Measurements from ENCODE around the gene ADD3. TPM values are rescaled to one million over a fixed set of nuclear protein-coding genes. Genes with fewer than 3 reads are reported as not detected.
"Not testable (repeated sequence)": the region's sequence is repeated elsewhere in the genome, so short reads cannot be mapped to it uniquely, and the experiment has no call there.

ADD3 gene
- total RNA-seq, 2 donors from 2014 or later: 91.1 to 659 TPM

DNA sequence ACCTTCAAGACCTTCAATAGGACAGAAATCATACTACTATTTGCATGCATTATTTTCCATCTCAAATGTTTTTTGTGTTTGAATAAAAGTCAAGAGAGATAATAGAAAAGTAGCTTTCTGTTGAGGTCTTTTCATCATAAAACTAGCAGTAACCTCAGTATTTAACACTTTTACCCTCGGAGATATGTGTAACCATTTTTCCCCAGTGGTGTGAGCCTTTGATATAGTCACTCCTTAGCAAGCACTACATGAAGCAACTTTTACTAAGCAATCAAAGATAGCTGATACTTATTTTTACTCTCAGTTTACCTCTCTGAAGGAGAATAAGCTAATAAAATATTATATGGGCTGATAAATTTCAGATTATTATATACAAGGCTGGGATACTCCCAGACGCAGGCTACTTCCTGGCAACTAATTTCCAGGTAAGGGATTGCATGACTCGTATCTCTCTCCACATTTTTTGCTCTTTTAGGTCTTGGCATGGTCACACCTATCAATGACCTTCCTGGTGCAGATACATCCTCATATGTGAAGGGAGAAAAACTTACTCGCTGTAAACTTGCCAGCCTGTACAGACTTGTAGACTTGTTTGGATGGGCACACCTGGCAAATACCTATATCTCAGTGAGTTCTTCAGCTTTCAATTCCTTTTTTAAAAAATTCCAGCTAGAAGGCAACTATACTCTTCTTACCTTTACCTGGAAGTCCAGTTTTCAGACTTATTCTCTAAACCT, 108.2 kb downstream of the ADD3 start:
- Histone ChIP-seq H3K36me3 (peaks cover 9% of the 10 kb centered on the region), H3K4me1 (ENCODE audit: control insufficient read depth in 1 of 2, low read depth in 2 of 2) (peaks cover 7 to 30% of the 10 kb centered on the region in 2 donors), H3K27ac (peak overlapping the region in 1 of 2 donors; percentile 52), H3K4me3 (no peak overlapping the region), H3K27me3 (replicated peaks; ENCODE audit: insufficient read depth) (no peaks in the 10 kb centered on the region), H3K9me3 (no peaks in the 10 kb centered on the region)
- TF ChIP-seq, protein P1, sequence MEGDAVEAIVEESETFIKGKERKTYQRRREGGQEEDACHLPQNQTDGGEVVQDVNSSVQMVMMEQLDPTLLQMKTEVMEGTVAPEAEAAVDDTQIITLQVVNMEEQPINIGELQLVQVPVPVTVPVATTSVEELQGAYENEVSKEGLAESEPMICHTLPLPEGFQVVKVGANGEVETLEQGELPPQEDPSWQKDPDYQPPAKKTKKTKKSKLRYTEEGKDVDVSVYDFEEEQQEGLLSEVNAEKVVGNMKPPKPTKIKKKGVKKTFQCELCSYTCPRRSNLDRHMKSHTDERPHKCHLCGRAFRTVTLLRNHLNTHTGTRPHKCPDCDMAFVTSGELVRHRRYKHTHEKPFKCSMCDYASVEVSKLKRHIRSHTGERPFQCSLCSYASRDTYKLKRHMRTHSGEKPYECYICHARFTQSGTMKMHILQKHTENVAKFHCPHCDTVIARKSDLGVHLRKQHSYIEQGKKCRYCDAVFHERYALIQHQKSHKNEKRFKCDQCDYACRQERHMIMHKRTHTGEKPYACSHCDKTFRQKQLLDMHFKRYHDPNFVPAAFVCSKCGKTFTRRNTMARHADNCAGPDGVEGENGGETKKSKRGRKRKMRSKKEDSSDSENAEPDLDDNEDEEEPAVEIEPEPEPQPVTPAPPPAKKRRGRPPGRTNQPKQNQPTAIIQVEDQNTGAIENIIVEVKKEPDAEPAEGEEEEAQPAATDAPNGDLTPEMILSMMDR (IDR thresholded peaks at IDR 0.05): no peak
- ATAC-seq (ENCODE audit: insufficient number of reproducible peaks, low FRiP score, low read depth) (no peak), DNase-seq (ENCODE audit: low spot score) (no peak)

DNA sequence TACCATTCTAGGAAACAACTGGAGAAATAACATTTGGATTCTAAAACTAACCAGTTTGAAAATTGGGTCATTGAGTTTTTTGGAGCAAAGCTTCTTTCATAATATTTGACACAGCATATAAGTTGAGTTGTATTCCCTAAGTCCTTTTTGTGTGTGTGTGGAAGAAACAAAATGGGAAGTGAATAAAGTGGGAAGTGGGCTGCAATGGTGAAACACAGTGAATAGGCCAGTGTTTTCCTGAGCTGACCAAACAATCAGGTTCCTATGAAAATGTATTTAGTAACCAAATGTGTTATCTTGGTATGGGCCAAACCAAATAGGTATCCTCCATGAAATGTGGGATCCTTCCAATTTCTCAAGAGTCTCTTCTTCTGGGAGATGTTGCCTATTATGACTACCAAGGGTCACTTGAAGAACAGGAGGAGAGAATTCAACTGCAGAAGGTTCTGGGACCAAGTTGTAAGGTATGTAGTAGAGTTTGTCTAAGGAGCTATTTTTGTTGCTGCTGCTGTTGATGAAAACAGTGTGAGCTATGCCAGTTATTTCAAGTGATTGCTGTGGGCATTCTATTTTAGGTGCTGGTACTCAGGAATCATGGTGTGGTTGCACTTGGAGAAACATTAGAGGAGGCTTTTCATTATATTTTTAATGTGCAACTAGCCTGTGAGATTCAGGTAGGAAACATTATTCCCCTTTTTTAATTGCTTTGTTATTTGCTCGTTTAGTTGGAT, 111.3 kb downstream of the ADD3 start:
- H3K4me1 ChIP-seq (ENCODE audit: control insufficient read depth in 1 of 2, low read depth in 2 of 2): peaks cover 7 to 30% of the 10 kb centered on the region in 2 donors
- H3K27ac ChIP-seq: peak overlapping the region; percentile 47 to 50
- no peaks in the 10 kb centered on the region for H3K27me3 ChIP-seq (replicated peaks; ENCODE audit: insufficient read depth)
- no peak for DNase-seq (ENCODE audit: low spot score)
- no peaks in the 10 kb centered on the region for H3K9me3 ChIP-seq
- no peak overlapping the region for H3K4me3 ChIP-seq
- TF ChIP-seq, protein P1 (IDR thresholded peaks at IDR 0.05): no peak
- H3K36me3 ChIP-seq: peaks cover 11% of the 10 kb centered on the region
- ATAC-seq (ENCODE audit: insufficient number of reproducible peaks, low FRiP score, low read depth): no peak

DNA sequence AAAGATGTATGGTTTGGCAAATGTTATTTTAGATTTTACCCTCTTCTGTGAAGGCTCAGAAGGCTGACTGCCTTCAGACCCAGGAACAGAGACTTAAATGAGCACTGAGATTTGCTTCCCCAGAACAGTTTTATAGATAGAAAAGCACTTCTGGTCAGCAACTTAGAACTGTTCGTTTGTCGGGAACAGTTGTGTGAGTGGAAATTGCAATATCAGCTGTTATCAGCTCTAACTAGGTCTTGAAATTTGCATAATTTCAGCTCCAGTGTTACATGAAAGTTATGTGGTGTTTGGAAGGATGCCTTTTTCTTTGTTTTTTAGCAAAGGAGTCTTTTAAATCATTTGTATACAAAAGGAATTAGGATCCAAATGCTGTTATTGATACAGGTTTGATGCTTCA, 115.8 kb downstream of the ADD3 start:
- peaks cover 14% of the 10 kb centered on the region for H3K36me3 ChIP-seq

DNA sequence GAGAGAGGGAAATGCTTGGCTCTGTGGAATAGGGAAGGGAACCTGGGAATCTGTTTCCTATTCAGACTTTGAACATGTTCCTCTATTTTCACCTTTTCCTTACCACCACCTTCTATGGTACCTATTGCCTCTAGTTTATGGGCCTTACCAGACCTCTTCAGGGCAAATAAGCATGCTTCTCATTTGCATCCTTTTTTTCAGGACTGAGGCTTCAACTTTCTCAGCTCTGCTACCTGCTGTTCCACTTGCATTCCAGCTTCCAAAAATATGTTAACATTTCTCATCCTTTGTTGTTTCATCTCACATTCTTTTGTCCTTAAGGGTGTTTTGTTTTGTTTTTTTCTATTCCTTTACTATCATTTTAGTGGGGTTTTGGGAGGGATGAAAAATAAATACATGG, 121.7 kb downstream of the ADD3 start:
- DNase-seq (ENCODE audit: low spot score): no peak
- H3K36me3 ChIP-seq: peaks cover 21% of the 10 kb centered on the region

More for the DNA sequence above, 115.8 kb downstream of the ADD3 start:
- Histone ChIP-seq H3K9me3 (no peaks in the 10 kb centered on the region), H3K27me3 (replicated peaks; ENCODE audit: insufficient read depth) (no peaks in the 10 kb centered on the region), H3K4me1 (ENCODE audit: control insufficient read depth in 1 of 2, low read depth in 2 of 2) (peaks cover 0 to 13% of the 10 kb centered on the region in 2 donors), H3K4me3 (no peak overlapping the region), H3K27ac (no peak overlapping the region)
- DNase-seq (ENCODE audit: low spot score): no peak
- TF ChIP-seq, protein P1 (IDR thresholded peaks at IDR 0.05): no peak
- ATAC-seq (ENCODE audit: insufficient number of reproducible peaks, low FRiP score, low read depth): no peak

DNA sequence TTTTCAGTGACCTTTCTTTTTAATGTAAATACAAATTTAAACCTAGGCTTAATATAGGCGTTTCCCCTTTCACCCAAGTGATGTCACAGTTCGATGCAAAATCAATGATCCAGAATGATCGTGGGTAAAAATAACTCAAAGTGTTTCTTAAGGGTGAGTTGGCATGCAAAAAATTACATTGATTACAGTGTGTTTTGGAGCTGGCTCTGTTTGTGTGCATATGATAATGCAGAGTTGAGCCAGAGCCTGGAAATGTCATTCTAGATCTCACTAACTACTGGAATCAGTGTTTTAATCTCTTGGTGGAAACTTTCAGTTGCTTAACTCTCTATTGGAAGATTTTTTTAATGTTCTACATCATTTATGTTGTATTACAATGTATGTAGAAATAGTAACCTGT, 127.1 kb downstream of the ADD3 start:
- no peak overlapping the region for H3K4me3 ChIP-seq
- H3K27me3 ChIP-seq (replicated peaks; ENCODE audit: insufficient read depth): no peaks in the 10 kb centered on the region
- TF ChIP-seq, protein P1 (IDR thresholded peaks at IDR 0.05): no peak
- no peak overlapping the region for H3K27ac ChIP-seq
- H3K4me1 ChIP-seq (ENCODE audit: control insufficient read depth in 1 of 2, low read depth in 2 of 2): peaks cover 5% of the 10 kb centered on the region in 2 donors
- no peak for ATAC-seq (ENCODE audit: insufficient number of reproducible peaks, low FRiP score, low read depth)
- DNase-seq (ENCODE audit: low spot score): no peak
- H3K36me3 ChIP-seq: peaks cover 15% of the 10 kb centered on the region
- H3K9me3 ChIP-seq: no peaks in the 10 kb centered on the region

More for the DNA sequence above, 121.7 kb downstream of the ADD3 start:
- Histone ChIP-seq H3K4me3 (no peak overlapping the region), H3K4me1 (ENCODE audit: control insufficient read depth in 1 of 2, low read depth in 2 of 2) (no peaks in the 10 kb centered on the region), H3K9me3 (no peaks in the 10 kb centered on the region), H3K27ac (no peak overlapping the region), H3K27me3 (replicated peaks; ENCODE audit: insufficient read depth) (no peaks in the 10 kb centered on the region)
- TF ChIP-seq, protein P1 (IDR thresholded peaks at IDR 0.05): no peak
- ATAC-seq (ENCODE audit: insufficient number of reproducible peaks, low FRiP score, low read depth): no peak

DNA sequence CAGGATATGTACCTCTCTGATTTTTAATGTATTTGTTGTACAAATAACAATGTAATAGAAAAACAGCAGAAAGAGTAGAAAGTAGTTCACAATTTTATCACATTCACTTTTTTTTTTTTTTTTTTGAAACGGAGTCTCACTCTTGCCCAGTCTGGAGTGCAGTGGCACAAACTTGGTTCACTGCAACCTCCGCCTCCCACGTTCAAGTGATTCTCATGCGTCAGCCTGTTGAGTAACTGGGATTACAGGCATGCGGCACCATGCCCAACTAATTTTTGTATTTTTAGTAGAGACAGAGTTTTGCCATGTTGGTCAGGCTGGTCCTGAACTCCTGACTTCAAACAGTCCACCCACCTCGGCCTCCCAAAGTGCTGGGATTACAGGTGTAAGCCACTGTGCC, 128.1 kb downstream of the ADD3 start:
- H3K4me3 ChIP-seq; H3K27ac ChIP-seq; ATAC-seq (ENCODE audit: insufficient number of reproducible peaks, low FRiP score, low read depth); H3K27me3 ChIP-seq (replicated peaks; ENCODE audit: insufficient read depth); H3K9me3 ChIP-seq; DNase-seq (ENCODE audit: low spot score); H3K4me1 ChIP-seq (ENCODE audit: control insufficient read depth in 1 of 2, low read depth in 2 of 2): not testable (repeated sequence)
- peaks cover 15% of the 10 kb centered on the region for H3K36me3 ChIP-seq
